ENCODE results near the gene FAR2.

- TF ChIP-seq CEBPB (IDR thresholded peaks at IDR 0.05) (no peak), NFIC (IDR thresholded peaks at IDR 0.05) (no peak)
Observed at GRCh38 chr12:29147731-29148595, 1.1 kb upstream of the FAR2 start.
